ENCODE measurements around the gene LOXHD1.

LOXHD1 gene

GRCh38 chr18:46447792-46448191 lies 209.2 kb downstream of the LOXHD1 start:
- no peak for DNase-seq (ENCODE audit: low read depth in 2 of 2)

GRCh38 chr18:46447323-46447722 lies 209.7 kb downstream of the LOXHD1 start:
- DNase-seq (ENCODE audit: low read depth in 2 of 2) = no peak

GRCh38 chr18:46445522-46446313 lies 211.3 kb downstream of the LOXHD1 start:
- no peak for DNase-seq (ENCODE audit: low read depth in 2 of 2)

GRCh38 chr18:46439037-46439436 lies 218.0 kb downstream of the LOXHD1 start:
- no peak for DNase-seq (ENCODE audit: low read depth in 2 of 2)

- no peak for DNase-seq (ENCODE audit: low read depth in 2 of 2)
These were observed 220.0 kb downstream of the LOXHD1 start for GRCh38 chr18:46437061-46437460.

GRCh38 chr18:46436621-46437020 lies 220.4 kb downstream of the LOXHD1 start:
- no peak for DNase-seq (ENCODE audit: low read depth in 2 of 2)

- DNase-seq (ENCODE audit: low read depth in 2 of 2) = no peak
These were observed 222.0 kb downstream of the LOXHD1 start for GRCh38 chr18:46435031-46435430.

- no peak for DNase-seq (ENCODE audit: low read depth in 2 of 2)
These were observed 222.4 kb downstream of the LOXHD1 start for GRCh38 chr18:46434629-46435028.

- no peak for DNase-seq (ENCODE audit: low read depth in 2 of 2)
These were observed 223.7 kb downstream of the LOXHD1 start for GRCh38 chr18:46433121-46433826.

- DNase-seq (ENCODE audit: low read depth in 2 of 2) = no peak
These were observed 225.4 kb downstream of the LOXHD1 start for GRCh38 chr18:46431522-46432171.

GRCh38 chr18:46429649-46430224 lies 227.3 kb downstream of the LOXHD1 start:
- no peak for DNase-seq (ENCODE audit: low read depth in 2 of 2)

- DNase-seq (ENCODE audit: low read depth in 2 of 2) = no peak
These were observed 227.9 kb downstream of the LOXHD1 start for GRCh38 chr18:46429130-46429529.

- DNase-seq (ENCODE audit: low read depth in 2 of 2) = no peak
These were observed 228.7 kb downstream of the LOXHD1 start for GRCh38 chr18:46428368-46428767.

GRCh38 chr18:46427216-46427995 lies 229.6 kb downstream of the LOXHD1 start:
- DNase-seq (ENCODE audit: low read depth in 2 of 2) = no peak
